ENCODE data around the gene DCTN5. TPM values are rescaled to one million over a fixed set of nuclear protein-coding genes. Genes with fewer than 3 reads are reported as not detected.

The DCTN5 gene
- total and polyA plus RNA-seq, 2 experiments from 2014 or later: 23.3 to 31.7 TPM

- H2AFZ ChIP-seq: no peak overlapping the region
- H3K79me2 ChIP-seq: no peaks in the 10 kb centered on the region
- H3K4me1 ChIP-seq (ENCODE audit: insufficient read depth): no peaks in the 10 kb centered on the region
- 97% methylated on average over 4 of the region's 4 CpGs for WGBS (ENCODE audit: low lambda C conversion rate, missing lambda C conversion rate)
- H3K27ac ChIP-seq: no peak overlapping the region
- no peak overlapping the region for H3K4me3 ChIP-seq
- no peaks in the 10 kb centered on the region for H3K27me3 ChIP-seq
- H3K9me2 ChIP-seq (replicated peaks; ENCODE audit: insufficient read depth): no peaks in the 10 kb centered on the region
- DNase-seq (ENCODE audit: low spot score): no peak
- no peaks in the 10 kb centered on the region for H3K36me3 ChIP-seq (replicated peaks; ENCODE audit: insufficient read depth, low read depth)
- no peaks in the 10 kb centered on the region for H4K20me1 ChIP-seq (ENCODE audit: insufficient read depth, poor library complexity, severe bottlenecking)
- H3K4me2 ChIP-seq: no peak overlapping the region
- TF ChIP-seq EZH2 (IDR thresholded peaks at IDR 0.05; ENCODE audit: borderline replicate concordance): no peak
- TF ChIP-seq, protein P1, sequence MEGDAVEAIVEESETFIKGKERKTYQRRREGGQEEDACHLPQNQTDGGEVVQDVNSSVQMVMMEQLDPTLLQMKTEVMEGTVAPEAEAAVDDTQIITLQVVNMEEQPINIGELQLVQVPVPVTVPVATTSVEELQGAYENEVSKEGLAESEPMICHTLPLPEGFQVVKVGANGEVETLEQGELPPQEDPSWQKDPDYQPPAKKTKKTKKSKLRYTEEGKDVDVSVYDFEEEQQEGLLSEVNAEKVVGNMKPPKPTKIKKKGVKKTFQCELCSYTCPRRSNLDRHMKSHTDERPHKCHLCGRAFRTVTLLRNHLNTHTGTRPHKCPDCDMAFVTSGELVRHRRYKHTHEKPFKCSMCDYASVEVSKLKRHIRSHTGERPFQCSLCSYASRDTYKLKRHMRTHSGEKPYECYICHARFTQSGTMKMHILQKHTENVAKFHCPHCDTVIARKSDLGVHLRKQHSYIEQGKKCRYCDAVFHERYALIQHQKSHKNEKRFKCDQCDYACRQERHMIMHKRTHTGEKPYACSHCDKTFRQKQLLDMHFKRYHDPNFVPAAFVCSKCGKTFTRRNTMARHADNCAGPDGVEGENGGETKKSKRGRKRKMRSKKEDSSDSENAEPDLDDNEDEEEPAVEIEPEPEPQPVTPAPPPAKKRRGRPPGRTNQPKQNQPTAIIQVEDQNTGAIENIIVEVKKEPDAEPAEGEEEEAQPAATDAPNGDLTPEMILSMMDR (IDR thresholded peaks at IDR 0.05; ENCODE audit: poor library complexity): no peak
- no peak for TF ChIP-seq EZH2phosphoT487 (IDR thresholded peaks at IDR 0.05; ENCODE audit: low read depth, severe bottlenecking, unreplicated experiment)
- H3K9me3 ChIP-seq (ENCODE audit: low read depth): no peaks in the 10 kb centered on the region
Measured at GRCh38 chr16:23668873-23669272, 27.6 kb downstream of the DCTN5 start.

DNA sequence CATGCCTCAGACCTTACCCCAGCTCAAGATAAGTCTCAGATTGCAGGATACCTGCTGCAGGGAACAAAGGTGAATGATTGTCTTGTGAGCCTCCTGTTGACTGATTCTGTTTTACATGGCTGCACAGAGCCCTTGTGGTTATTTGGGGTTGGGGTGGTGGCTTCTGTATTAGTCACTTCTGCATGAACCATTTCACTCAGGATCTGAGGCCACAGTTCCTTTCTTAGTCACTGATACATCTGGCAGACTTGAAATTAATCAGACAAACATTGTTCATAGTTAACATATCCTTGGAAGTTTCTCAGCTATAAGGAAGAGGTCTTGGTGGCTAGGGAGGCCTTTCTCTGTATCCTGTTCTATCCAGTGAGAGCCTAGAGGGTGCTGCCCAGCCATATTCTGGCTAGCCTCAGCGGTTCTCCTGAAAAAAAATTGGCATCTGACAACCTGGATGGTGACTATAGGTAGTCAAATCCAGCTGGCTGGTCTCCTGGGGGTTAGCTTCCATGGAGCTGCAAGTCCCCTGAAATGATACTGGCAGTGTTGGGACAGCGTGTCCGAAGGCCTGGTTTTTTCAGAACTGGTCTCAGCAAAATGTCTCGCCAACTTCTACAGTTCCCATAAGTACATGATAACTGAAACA is 29.0 kb downstream of the DCTN5 start:
- no peak for DNase-seq (ENCODE audit: low spot score)
- H2AFZ ChIP-seq: no peak overlapping the region
- H3K27me3 ChIP-seq: no peaks in the 10 kb centered on the region
- H3K4me2 ChIP-seq: no peak overlapping the region
- no peaks in the 10 kb centered on the region for H4K20me1 ChIP-seq (ENCODE audit: insufficient read depth, poor library complexity, severe bottlenecking)
- TF ChIP-seq, protein P1 (IDR thresholded peaks at IDR 0.05; ENCODE audit: poor library complexity): no peak
- TF ChIP-seq EZH2phosphoT487 (IDR thresholded peaks at IDR 0.05; ENCODE audit: low read depth, severe bottlenecking, unreplicated experiment) (no peak), EZH2 (IDR thresholded peaks at IDR 0.05; ENCODE audit: borderline replicate concordance) (no peak)
- H3K9me2 ChIP-seq (replicated peaks; ENCODE audit: insufficient read depth): no peaks in the 10 kb centered on the region
- no peak overlapping the region for H3K4me3 ChIP-seq
- H3K27ac ChIP-seq: peak overlapping the region; percentile 46
- no peaks in the 10 kb centered on the region for H3K79me2 ChIP-seq
- H3K9me3 ChIP-seq (ENCODE audit: low read depth): no peaks in the 10 kb centered on the region
- 99% methylated on average over 4 of the region's 4 CpGs for WGBS (ENCODE audit: low lambda C conversion rate, missing lambda C conversion rate)
- no peaks in the 10 kb centered on the region for H3K36me3 ChIP-seq (replicated peaks; ENCODE audit: insufficient read depth, low read depth)
- H3K4me1 ChIP-seq (ENCODE audit: insufficient read depth): no peaks in the 10 kb centered on the region

DNA sequence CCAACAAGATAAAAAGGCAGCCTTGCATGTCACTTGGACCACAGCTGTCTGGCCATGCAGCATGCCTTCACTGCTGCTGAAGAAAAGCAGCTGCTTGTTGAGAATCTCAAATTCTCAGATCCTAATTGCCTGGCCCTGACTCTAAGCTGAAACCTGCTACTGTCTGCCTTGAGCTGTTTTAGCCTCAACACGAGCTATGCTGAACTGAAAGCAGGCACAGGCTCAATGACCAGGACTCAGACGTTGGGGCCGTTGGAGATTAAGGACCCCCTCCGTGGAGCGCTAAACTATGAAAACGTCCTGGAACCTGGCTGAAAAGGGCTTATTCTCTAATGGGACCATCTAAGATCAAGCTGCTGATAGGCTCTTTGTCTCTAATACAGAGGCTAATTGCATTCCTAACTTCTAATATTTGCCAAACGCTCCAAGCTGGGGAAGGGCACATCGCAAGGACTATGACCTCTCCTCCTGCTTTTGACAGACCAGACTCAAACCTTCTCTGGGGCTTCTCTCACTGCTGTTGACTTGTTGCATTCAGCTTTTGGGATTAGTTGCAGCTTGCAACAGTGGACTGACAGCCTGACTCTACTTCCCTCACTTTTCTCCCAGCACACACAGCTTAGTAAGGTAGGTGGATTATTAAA is 32.8 kb downstream of the DCTN5 start:
- no peak for DNase-seq (ENCODE audit: low spot score)
- no peak overlapping the region for H3K4me3 ChIP-seq
- H4K20me1 ChIP-seq (ENCODE audit: insufficient read depth, poor library complexity, severe bottlenecking): no peaks in the 10 kb centered on the region
- H3K4me2 ChIP-seq: peak overlapping the region; percentile 28
- H2AFZ ChIP-seq: no peak overlapping the region
- no peaks in the 10 kb centered on the region for H3K4me1 ChIP-seq (ENCODE audit: insufficient read depth)
- H3K27me3 ChIP-seq: no peaks in the 10 kb centered on the region
- no peak for TF ChIP-seq EZH2 (IDR thresholded peaks at IDR 0.05; ENCODE audit: borderline replicate concordance)
- TF ChIP-seq, protein P1 (IDR thresholded peaks at IDR 0.05; ENCODE audit: poor library complexity): no peak
- no peak for TF ChIP-seq EZH2phosphoT487 (IDR thresholded peaks at IDR 0.05; ENCODE audit: low read depth, severe bottlenecking, unreplicated experiment)
- H3K36me3 ChIP-seq (replicated peaks; ENCODE audit: insufficient read depth, low read depth): no peaks in the 10 kb centered on the region
- WGBS (ENCODE audit: low lambda C conversion rate, missing lambda C conversion rate): 31% methylated on average over 8 of the region's 8 CpGs
- no peak overlapping the region for H3K27ac ChIP-seq
- H3K9me2 ChIP-seq (replicated peaks; ENCODE audit: insufficient read depth): no peaks in the 10 kb centered on the region
- peaks cover 3% of the 10 kb centered on the region for H3K79me2 ChIP-seq
- H3K9me3 ChIP-seq (ENCODE audit: low read depth): no peaks in the 10 kb centered on the region
